Kidney (tissue), 14 donors: Measurements from ENCODE around the gene ABHD2. TPM values are rescaled to one million over a fixed set of nuclear protein-coding genes. Genes with fewer than 3 reads are reported as not detected.
A peak's percentile ranks its signal among the peaks of the same experiment; 100 is the strongest.

Experiments used
- DNase-seq, 5 donors: peaks; one replicate each; pipeline ENCODE4 v3.0.0-alpha.2; 2013 to 2020
- FAIRE-seq: peaks from 2 replicates; lab custom pipeline; 2012; peaks lifted over from hg19 to GRCh38; lab: Jason Lieb, UNC
- H3K27ac ChIP-seq, 2 donors: one replicate each; pipeline ENCODE4 v1.7.0; 2013; ENCODE audit warnings: low read depth in 2 of 2, low read length in 2 of 2, inconsistent platforms in 1 of 2
- H3K27me3 ChIP-seq: one replicate; pipeline ENCODE4 v1.7.1; 2013; ENCODE audit warnings: low read length, inconsistent platforms; ENCODE audit not compliant: control insufficient read depth, insufficient read depth
- H3K36me3 ChIP-seq, 3 donors: one replicate each; pipeline versions ENCODE4 v1.7.0 to v1.7.1; 2013; ENCODE audit warnings: low read length in 3 of 3, control low read depth in 1 of 3, inconsistent platforms in 1 of 3; ENCODE audit not compliant: insufficient read depth in 3 of 3, control insufficient read depth in 2 of 3
- H3K4me1 ChIP-seq, 3 donors: one replicate each; pipeline versions ENCODE4 v1.7.0 to v1.7.1; 2013; ENCODE audit warnings: low read length in 3 of 3, inconsistent platforms in 1 of 3, low read depth in 1 of 3; ENCODE audit not compliant: control insufficient read depth in 2 of 3, insufficient read depth in 2 of 3
- H3K4me3 ChIP-seq, 3 donors: one replicate each; pipeline versions ENCODE4 v1.7.0 to v1.8.1; 2013; ENCODE audit warnings: low read length in 3 of 3, control low read depth in 1 of 3, inconsistent platforms in 1 of 3
- H3K9ac ChIP-seq, 3 donors: one replicate each; pipeline versions ENCODE4 v1.7.0 to v1.7.1; 2013; ENCODE audit warnings: low read length in 3 of 3, control low read depth in 1 of 3, inconsistent platforms in 1 of 3
- H3K9me3 ChIP-seq, 3 donors: one replicate each; pipeline versions ENCODE4 v1.7.0 to v1.7.1; 2013; ENCODE audit warnings: low read length in 3 of 3, control low read depth in 1 of 3, inconsistent platforms in 1 of 3; ENCODE audit not compliant: control insufficient read depth in 2 of 3, insufficient read depth in 1 of 3
- intact Hi-C: fragments of 100-400 bp; cut with DNase I; formaldehyde crosslinking; loops from one replicate; pipeline ENCODE4 v1.11.1; 2022
- polyA plus RNA-seq: library from polyadenylated mRNA; stranded (reverse); fragments of 350-450 nt; fragmentation: Illumina TruSeq; extraction: RNeasy Lipid Tissue Mini Kit (QIAGEN cat#74804); gene quantifications from one replicate; pipeline ENCODE4 v1.2.3, GENCODE V29; 2014; ENCODE audit warnings: low read depth, low replicate concordance; ENCODE audit not compliant: insufficient read depth
- total RNA-seq: library from RNA; stranded (reverse); fragmentation: NEBNext Ultra II Directional; extraction: Animal tissue kit (Norgen Biotek cat#: 25700); gene quantifications from one replicate; pipeline ENCODE4 v1.2.1, GENCODE V29; 2021
- TF ChIP-seq, protein P1 (sequence below): IDR thresholded peaks from 3 replicates; pipeline ENCODE4 v1.5.1; 2012; ENCODE audit warnings: mild to moderate bottlenecking, moderate library complexity, borderline replicate concordance; ENCODE audit not compliant: insufficient read depth; ENCODE audit errors: extremely low read depth
- donor health status: control.
- donor health status: control.
- donor health status: control.
- donor health status: control.
- donor health status: control.
- donor health status: DM: yes; HTN: yes; CAD: no.
- donor health status: Normal renal cell carcinoma (clear cell type).

ABHD2 gene
- total and polyA plus RNA-seq, 2 donors from 2014 or later: 13.3 to 123 TPM

DNA sequence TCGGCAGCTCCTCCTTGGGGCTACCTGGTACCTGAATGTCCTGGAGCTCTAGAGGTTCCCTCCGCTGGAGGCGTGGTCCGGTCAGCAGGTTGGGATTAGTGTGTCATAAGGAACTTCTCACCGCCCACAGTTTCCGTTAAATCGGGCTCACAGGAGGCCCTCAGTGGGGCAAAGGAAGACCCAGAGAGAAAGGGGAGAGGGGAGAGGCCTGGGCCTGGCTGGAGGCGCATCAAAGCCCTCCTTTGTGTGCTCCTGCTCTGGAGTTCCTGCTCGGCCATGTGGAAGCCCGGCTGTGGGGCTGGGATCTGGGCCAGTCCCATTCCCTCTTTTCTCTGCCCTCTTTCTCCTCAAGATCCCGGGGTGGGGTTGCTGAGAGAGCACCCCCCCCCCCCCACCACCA, 133.3 kb downstream of the ABHD2 start, which contains the start of gene RLBP1:
Gene RLBP1 (minus strand): TSS at position 37 of the 400 bp plus-strand sequence. CDS start 2,604 bp downstream, outside the sequence.
- TF ChIP-seq, protein P1, sequence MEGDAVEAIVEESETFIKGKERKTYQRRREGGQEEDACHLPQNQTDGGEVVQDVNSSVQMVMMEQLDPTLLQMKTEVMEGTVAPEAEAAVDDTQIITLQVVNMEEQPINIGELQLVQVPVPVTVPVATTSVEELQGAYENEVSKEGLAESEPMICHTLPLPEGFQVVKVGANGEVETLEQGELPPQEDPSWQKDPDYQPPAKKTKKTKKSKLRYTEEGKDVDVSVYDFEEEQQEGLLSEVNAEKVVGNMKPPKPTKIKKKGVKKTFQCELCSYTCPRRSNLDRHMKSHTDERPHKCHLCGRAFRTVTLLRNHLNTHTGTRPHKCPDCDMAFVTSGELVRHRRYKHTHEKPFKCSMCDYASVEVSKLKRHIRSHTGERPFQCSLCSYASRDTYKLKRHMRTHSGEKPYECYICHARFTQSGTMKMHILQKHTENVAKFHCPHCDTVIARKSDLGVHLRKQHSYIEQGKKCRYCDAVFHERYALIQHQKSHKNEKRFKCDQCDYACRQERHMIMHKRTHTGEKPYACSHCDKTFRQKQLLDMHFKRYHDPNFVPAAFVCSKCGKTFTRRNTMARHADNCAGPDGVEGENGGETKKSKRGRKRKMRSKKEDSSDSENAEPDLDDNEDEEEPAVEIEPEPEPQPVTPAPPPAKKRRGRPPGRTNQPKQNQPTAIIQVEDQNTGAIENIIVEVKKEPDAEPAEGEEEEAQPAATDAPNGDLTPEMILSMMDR: no peak
- Histone ChIP-seq H3K9ac (no peak within 1 kb of the TSS), H3K4me3 (no peak within 1 kb of the TSS), H3K9me3 (no peaks in the 10 kb centered on the region), H3K4me1 (no peaks in the 10 kb centered on the region), H3K27ac (no peak within 1 kb of the TSS), H3K36me3 (no peaks in the 10 kb centered on the region), H3K27me3 (no peaks in the 10 kb centered on the region)
- intact Hi-C loops: no loop called here
- peak in 1 of 5 donors; percentile 35 for DNase-seq
- FAIRE-seq: no peak

DNA sequence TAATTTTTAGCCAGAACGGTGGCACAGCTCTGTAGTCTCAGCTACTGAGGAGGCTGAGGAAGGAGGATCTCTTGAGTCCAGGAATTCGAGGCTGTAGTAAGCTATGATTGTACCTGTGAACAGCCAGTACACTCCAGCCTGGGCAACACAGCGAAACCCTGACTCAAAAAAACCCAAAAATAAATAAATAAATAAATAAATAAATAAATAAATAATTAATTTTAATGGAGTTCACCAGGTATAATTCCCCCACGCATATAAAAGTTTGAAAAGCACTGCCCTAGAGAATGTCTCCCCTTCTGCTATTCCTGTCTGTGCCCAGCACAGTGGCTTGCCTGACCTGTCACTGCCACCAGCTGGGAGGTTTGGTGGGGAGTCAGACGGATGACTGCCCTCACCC, 137.3 kb downstream of the ABHD2 start:
- no peak for FAIRE-seq

GRCh38 chr15:89226359-89227221, 138.3 kb downstream of the ABHD2 start:
- Histone ChIP-seq H3K9ac (no peak overlapping the region), H3K4me1 (no peaks in the 10 kb centered on the region), H3K27me3 (no peaks in the 10 kb centered on the region), H3K36me3 (no peaks in the 10 kb centered on the region), H3K9me3 (no peaks in the 10 kb centered on the region), H3K4me3 (no peak overlapping the region), H3K27ac (no peak overlapping the region)
- TF ChIP-seq, protein P1: no peak
- FAIRE-seq: no peak
- intact Hi-C loops: no loop called here
- no peak for DNase-seq

More for the DNA sequence above, 137.3 kb downstream of the ABHD2 start:
- no peak for DNase-seq
- Histone ChIP-seq H3K27ac (no peak overlapping the region), H3K4me1 (no peaks in the 10 kb centered on the region), H3K36me3 (no peaks in the 10 kb centered on the region), H3K9ac (no peak overlapping the region), H3K27me3 (no peaks in the 10 kb centered on the region), H3K9me3 (no peaks in the 10 kb centered on the region), H3K4me3 (no peak overlapping the region)
- intact Hi-C loops: no loop called here
- TF ChIP-seq, protein P1: no peak
